IPS-11a (cell line): ENCODE measurements around the gene CT47A1.
"Not testable (repeated sequence)": the region's sequence is repeated elsewhere in the genome, so short reads cannot be mapped to it uniquely, and the experiment has no call there.

ENCODE experiments used
- H3K4me3 ChIP-seq: one replicate; pipeline ENCODE4 v1.5.1; 2013; ENCODE audit warnings: low read depth, low read length, control low read depth

Gene CT47A1

DNA sequence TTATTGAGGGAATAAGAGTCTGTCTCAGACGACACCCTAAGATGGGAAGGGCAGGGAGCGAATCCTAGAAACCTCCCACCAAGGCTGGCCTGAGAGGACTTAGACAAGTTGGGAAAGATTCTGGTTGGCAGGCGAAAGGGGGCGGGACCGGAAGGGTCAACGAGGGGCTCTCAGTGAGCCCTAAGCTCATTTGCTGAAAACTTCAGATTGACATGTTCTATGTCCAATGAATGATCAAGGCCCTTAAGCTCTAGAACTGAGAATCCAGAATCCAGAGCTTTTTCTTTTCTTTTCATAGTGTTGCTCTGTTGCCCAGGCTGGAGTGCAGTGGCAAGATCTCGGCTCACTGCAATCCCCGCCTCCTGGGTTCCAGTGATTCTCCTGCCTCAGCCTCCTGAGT is at the start of gene CT47A1:
CT47A1 (minus strand) TSS at position 101 of the 400 bp plus-strand sequence. CDS start 231 bp downstream, outside the sequence.
- not testable (repeated sequence) for H3K4me3 ChIP-seq

DNA sequence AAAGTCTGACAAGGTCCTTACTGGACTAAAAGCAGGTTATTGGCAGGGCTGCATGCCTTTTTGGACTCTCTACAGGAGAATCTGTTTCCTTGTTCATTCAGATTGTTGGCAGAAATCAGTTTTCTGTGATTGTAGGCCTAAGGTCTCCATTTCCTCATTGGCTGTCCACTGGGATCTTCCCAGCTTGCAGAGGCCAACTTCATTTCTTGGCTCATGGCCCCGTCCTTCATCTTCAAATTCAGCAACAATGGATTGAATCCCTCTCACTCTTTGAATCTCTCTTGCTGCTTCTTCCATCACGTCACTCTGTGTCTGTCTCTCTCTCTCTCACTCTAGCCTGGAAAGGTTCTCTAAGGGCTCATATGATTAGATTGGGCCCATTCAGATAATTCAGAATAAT is 47.0 kb upstream of the CT47A1 start:
- H3K4me3 ChIP-seq: no peak overlapping the region

DNA sequence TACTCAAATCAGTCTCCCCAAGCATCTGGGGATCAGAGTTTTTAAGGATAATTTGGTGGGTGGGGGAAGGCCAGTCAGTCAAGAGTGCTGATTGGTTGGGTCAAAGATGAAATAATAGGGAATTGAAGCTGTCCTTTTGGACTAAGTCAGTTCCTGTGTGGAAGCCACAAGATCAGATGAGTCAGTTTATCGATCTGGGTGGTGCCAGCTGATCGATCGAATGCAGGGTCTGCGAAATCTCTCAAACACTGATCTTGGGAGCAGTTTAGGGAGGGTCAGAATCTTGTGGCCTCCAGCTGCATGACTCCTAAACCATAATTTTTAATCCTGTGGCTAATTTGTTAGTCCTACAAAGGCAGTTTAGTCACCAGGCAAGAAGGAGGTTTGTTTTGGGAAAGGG is 44.5 kb upstream of the CT47A1 start:
- H3K4me3 ChIP-seq: no peak overlapping the region

DNA sequence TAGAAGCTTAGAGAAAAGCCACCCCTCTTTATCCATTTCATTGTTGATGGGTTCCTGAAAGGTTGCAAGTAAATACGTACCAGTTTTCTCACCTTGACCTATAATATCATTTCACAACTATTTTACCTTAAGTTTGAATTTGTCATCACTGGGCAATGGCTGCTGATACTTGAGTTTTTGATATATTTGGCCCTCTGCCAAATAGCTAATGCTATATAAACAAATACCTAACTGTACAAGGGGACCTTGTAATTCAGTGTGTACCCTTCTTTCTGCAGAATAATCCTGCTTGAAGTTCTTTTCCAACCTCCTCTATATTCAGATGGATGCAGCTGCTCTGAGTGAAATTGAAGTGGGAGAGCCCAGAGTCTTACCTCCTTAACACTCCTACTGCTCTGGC is 42.9 kb upstream of the CT47A1 start:
- no peak overlapping the region for H3K4me3 ChIP-seq

DNA sequence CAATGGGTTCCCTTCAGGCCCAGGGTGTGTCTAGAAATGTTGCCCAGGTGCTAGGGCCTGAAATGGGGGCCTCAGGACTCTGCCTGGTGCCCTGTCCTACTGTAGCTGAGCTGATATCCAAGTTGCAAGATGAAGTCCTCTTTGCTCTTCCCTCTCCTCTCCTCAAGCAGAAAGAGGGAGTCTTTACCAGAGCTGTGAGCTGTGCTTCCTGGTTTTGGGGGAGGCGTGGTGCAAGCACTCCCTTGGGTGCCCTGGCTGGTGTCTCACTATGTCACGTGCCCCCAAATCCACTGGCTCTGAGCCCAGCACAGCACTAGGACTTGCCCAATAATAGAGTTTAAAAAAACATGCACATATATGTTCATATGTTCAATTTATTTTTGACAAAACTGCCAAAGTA is 29.3 kb upstream of the CT47A1 start:
- no peak overlapping the region for H3K4me3 ChIP-seq

DNA sequence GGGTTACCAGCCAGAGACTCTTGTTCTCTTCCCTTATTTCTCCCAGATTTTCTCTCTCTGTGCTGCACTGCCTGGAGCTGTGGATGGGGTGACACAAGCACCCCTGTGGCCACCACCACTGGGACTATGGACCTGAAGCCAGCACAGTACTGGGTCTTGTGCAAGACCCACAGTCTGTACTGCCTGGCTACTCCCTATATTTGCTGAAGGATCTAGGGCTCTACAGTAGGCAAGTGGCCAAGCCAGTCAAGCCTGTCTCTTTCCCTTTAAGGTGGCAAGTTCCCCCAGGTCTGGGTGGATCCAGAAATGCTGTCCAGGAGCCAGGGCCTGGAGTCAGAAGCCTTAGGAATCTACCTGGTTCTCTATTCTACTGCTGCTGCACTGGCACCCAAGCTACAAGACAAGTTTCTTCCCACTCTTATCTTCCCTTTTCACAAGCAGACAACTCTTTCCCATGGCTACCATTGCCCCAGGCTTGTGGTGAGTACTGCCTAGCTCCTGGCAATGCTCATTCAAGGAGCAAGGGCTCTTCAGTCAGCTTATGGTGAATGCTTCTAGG is 28.4 kb upstream of the CT47A1 start:
- H3K4me3 ChIP-seq: no peak overlapping the region

DNA sequence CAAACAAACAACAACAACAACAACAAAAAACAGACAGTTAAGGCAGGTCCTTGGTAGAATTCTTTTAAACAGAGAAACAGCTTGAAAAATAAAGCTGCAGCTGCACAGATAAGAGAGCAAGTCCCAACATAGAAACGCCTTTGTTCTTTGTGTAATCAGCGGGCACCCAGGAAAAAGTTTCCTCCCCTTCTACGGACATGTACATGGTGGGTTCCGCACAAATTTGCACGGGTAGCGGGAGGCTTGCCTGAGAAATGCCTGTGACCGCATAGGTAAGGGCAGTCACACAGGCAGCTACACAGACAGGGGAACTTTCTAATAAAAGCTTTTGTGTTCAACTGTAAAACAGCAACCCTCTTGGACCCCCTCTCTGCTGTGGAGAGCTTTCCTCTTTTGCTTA is 25.7 kb upstream of the CT47A1 start:
- H3K4me3 ChIP-seq: no peak overlapping the region

DNA sequence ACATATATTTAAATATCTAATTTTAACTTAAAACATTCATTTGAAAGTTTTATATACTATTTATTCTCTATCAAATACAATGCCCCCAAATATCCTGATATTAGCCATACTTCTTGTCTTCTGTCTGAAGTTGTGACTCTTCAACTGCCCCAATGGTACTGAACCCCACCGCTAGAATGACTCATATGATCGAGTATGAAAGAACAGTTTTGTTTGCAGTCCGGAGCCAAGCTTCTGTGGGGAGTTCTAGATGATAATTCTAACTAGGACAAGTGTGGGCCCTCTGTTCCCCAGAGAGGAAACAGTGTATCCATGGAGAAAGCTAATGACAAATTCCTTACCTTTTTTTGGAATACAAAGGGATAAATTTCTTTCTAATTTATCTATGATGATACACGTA is 24.7 kb upstream of the CT47A1 start:
- H3K4me3 ChIP-seq: no peak overlapping the region

DNA sequence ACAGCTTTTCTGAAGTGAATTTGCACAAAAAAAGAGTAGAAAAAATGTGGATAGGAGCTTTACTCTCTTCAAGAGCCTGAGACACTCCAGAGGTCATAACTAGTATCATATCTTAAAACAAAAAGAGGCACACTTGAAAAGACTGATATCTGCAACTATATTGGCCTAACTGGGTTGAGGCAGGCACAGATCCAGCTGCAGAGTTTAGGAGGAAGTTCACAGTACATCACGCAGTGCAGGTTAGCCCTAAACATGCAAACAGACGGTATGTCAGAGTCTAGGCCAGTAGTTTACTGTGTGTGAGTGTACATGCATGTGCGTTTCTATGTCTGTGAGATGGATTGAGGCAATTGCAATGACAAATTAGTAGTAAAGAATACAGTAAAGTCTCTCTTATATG is 24.2 kb upstream of the CT47A1 start:
- H3K4me3 ChIP-seq: no peak overlapping the region

DNA sequence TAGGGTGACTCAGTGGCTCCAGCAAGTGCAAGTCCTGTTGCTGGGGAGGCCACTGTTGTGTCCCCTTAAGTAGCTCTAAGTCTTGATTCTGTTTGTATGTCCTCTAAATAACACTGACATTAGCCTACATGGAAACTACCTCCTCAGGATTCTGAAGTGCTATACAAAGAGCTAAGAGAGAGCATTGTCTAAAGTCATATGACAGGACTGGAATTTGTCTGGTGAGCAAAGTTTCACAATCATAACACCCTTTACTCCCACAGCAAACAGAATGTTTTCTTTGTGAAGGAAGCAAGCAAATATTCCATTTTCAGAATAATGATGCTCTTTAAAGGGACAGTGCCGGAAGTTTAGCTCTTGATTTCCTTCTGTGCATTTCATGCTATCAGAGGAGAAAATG is 23.4 kb upstream of the CT47A1 start:
- H3K4me3 ChIP-seq: no peak overlapping the region

DNA sequence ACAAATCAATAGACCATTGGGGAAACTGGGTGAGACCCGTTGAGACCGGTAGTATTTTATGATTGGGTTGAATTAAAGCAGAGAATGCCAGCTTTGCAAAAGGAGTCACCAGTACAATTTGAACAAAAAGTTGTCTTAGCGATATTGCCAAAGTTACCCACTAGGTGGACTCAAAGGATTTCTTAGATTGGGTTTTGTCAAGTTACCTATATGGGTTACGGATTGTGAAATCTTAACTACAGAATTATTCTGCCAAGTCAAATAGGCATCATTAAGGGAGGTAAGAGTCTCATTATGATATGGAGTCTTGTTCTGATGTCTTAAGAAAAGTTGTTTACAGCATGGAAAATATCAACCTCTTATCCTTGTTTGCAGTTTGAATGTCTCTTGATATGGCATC is 15.0 kb upstream of the CT47A1 start:
- no peak overlapping the region for H3K4me3 ChIP-seq

DNA sequence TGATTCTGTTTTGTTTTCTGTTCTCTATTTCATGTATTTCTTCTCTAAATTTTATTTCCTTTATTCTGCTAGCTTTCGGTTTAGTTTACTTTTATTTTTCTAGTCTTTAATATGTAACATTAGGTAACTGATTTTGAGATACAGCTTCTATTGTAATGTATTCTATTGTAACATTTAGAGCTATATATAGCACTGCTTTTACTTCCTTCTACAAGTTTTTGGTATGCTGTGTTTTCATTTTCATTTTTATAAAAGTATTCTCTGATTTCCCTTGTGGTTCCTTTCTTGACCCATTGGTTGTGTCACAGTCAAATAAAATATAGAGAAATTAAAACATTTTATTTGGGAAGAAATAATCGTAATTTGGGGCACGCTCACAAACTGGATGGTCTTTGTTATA is 13.9 kb upstream of the CT47A1 start:
- no peak overlapping the region for H3K4me3 ChIP-seq

DNA sequence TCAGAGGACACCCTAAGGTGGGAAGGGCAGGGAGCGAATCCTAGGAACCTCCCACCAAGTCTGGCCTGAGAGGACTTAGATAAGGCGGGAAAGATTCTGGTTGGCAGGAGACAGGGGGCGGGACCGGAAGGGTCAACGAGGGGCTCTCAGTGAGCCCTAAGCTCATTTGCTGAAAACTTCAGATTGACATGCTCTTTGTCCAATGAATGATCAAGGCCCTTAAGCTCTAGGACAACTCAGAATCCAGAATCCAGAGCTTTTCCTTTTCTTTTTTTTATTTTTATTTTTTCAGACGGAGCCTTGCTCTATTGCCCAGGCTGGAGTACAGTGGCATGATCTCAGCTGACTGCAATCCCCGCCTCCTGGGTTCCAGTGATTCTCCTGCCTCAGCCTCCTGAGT is 29.1 kb downstream of the CT47A1 start, which contains the start of gene CT47A7:
CT47A7 (minus strand) TSS at position 101 of the 400 bp plus-strand sequence. CDS start 255 bp downstream, outside the sequence.
- not testable (repeated sequence) for H3K4me3 ChIP-seq
